AG04449 (cell line): Measurements from ENCODE around the gene HOXD12.

ENCODE experiments used
- CTCF ChIA-PET: fragments of 350-600 bp; formaldehyde crosslinking; extraction: SDS; loops from one replicate; lab custom pipeline; 2021; ENCODE audit warnings: antibody characterized with exemption; lab: Yijun Ruan, JAX
- POLR2A ChIA-PET: fragments of 400-600, 350-600 bp; formaldehyde crosslinking; extraction: SDS; loops from one replicate; lab custom pipeline; 2020; ENCODE audit warnings: antibody characterized with exemption, inconsistent platforms; lab: Yijun Ruan, JAX
- DNase-seq: peaks from one replicate; pipeline ENCODE4 v3.0.0-alpha.2; 2010; ENCODE audit warnings: low read depth, low spot score
- H3K4me3 ChIP-seq: 2 replicates; pipeline ENCODE4 v1.5.1; 2011; ENCODE audit warnings: low read depth, mild to moderate bottlenecking, control low read depth, low read length
- CTCF ChIP-seq: IDR thresholded peaks from one replicate; pipeline ENCODE4 v1.5.1; 2011; ENCODE audit warnings: mild to moderate bottlenecking, moderate library complexity, low read length, control low read depth, inconsistent platforms; ENCODE audit not compliant: insufficient read depth; ENCODE audit errors: missing control alignments

The HOXD12 gene

GRCh38 chr2:176137252-176137580 lies 37.6 kb downstream of the HOXD12 start:
- H3K4me3 ChIP-seq: peak overlapping the region; percentile 78
- ChIA-PET CTCF (interaction anchor here (7.4 to 30.2 kb wide), 5 partner anchors 8 to 506 kb away, joined by 119 to 1421 read pairs (median 190); partner anchors contain the start of genes HOXD3, HOXD4 and HOXD8), POLR2A (interaction anchor here (0.8 to 2.6 kb wide), 6 partner anchors 25 to 515 kb away, joined by 3 to 9 read pairs (median 4); no protein-coding TSS in a partner anchor)
- DNase-seq: no peak
- no peak for TF ChIP-seq CTCF

- DNase-seq: no peak
- H3K4me3 ChIP-seq: peak overlapping the region; percentile 78
- ChIA-PET CTCF (interaction anchor here (0.9 to 30.2 kb wide), 9 partner anchors 9 to 1010 kb away, joined by 3 to 1421 read pairs (median 119); partner anchors contain the start of genes HOXD3, HOXD4 and HOXD8), POLR2A (interaction anchor here (2.6 kb wide), 1 partner anchor 499 kb away, joined by 9 read pairs; no protein-coding TSS in a partner anchor)
- TF ChIP-seq CTCF: no peak
Measured at GRCh38 chr2:176137906-176138305, 38.3 kb downstream of the HOXD12 start.

- ChIA-PET POLR2A (interaction anchor here (0.5 to 1.6 kb wide), 5 partner anchors 8 to 513 kb away, joined by 3 to 7 read pairs (median 3); no protein-coding TSS in a partner anchor), CTCF (interaction anchor here (0.9 to 30.2 kb wide), 12 partner anchors 10 to 1010 kb away, joined by 3 to 1421 read pairs (median 10); partner anchors contain the start of genes HOXD3, HOXD4 and HOXD8)
- peak overlapping the region; percentile 78 for H3K4me3 ChIP-seq
- no peak for DNase-seq
- TF ChIP-seq CTCF: no peak
Measured at GRCh38 chr2:176138526-176138922, 38.9 kb downstream of the HOXD12 start.

- no peak for DNase-seq
- TF ChIP-seq CTCF: no peak
- CTCF ChIA-PET: interaction anchor here (0.9 to 30.2 kb wide), 26 partner anchors 10 to 1126 kb away, joined by 3 to 1421 read pairs (median 5); partner anchors contain the start of genes HOXD3, HOXD4 and HOXD8
- POLR2A ChIA-PET: interaction anchor here (0.5 to 2.1 kb wide), 7 partner anchors 8 to 513 kb away, joined by 3 to 16 read pairs (median 4); no protein-coding TSS in a partner anchor
- peak overlapping the region; percentile 78 for H3K4me3 ChIP-seq
Measured at GRCh38 chr2:176138923-176139660, 39.5 kb downstream of the HOXD12 start.

GRCh38 chr2:176139661-176140512 lies 40.3 kb downstream of the HOXD12 start:
- ChIA-PET CTCF (interaction anchor here (0.7 to 30.2 kb wide), 55 partner anchors 11 to 1125 kb away, joined by 3 to 1421 read pairs (median 5); partner anchors contain the start of genes HOXD3, HOXD4, HOXD8 and MTX2), POLR2A (interaction anchor here (0.6 to 2.1 kb wide), 6 partner anchors 8 to 589 kb away, joined by 3 to 16 read pairs (median 5); no protein-coding TSS in a partner anchor)
- H3K4me3 ChIP-seq: peak overlapping the region; percentile 78
- TF ChIP-seq CTCF: no peak
- no peak for DNase-seq
